ENCODE results near the gene AKT3. TPM values are rescaled to one million over a fixed set of nuclear protein-coding genes. Genes with fewer than 3 reads are reported as not detected.

Gene AKT3
- total RNA-seq, 1 experiment from 2014 or later = 133 TPM

DNA sequence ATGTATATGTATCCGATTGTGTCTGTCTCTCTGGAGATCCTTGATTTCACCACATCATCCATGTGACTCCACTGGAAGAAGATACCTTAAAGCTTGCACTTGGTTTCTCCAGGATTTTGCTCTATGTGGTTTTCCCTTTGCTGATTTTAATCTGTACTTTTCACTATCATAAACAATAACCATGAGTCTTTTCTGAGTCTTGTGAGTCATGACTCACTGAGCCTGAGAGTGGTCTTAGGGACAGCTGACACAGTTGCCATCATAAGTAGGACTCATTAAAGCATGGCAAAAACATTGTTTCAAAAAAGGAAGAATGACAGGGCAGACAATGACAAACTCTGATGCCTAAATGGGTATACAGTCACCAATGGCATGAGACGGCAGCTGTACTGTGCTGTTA is 226.2 kb downstream of the AKT3 start:
- Histone ChIP-seq H3K4me3 (no peak overlapping the region), H3K27me3 (ENCODE audit: insufficient read depth, low read depth) (no peaks in the 10 kb centered on the region), H4K20me1 (ENCODE audit: insufficient read depth) (no peaks in the 10 kb centered on the region), H2AFZ (no peak overlapping the region), H3K36me3 (ENCODE audit: low read depth) (peaks cover 26% of the 10 kb centered on the region), H3K4me2 (no peak overlapping the region), H3K79me2 (ENCODE audit: low read depth) (no peaks in the 10 kb centered on the region), H3K9me2 (ENCODE audit: insufficient read depth) (no peaks in the 10 kb centered on the region), H3K27ac (no peak overlapping the region), H3F3A (ENCODE audit: insufficient read depth, low read depth) (no peaks in the 10 kb centered on the region), H3K9me3 (ENCODE audit: insufficient read depth, low read depth) (peaks cover 15% of the 10 kb centered on the region), H3K4me1 (replicated peaks; ENCODE audit: insufficient read depth) (no peaks in the 10 kb centered on the region)
- no peak for TF ChIP-seq EZH2 (IDR thresholded peaks at IDR 0.05; ENCODE audit: low read depth)
- TF ChIP-seq, protein P1, sequence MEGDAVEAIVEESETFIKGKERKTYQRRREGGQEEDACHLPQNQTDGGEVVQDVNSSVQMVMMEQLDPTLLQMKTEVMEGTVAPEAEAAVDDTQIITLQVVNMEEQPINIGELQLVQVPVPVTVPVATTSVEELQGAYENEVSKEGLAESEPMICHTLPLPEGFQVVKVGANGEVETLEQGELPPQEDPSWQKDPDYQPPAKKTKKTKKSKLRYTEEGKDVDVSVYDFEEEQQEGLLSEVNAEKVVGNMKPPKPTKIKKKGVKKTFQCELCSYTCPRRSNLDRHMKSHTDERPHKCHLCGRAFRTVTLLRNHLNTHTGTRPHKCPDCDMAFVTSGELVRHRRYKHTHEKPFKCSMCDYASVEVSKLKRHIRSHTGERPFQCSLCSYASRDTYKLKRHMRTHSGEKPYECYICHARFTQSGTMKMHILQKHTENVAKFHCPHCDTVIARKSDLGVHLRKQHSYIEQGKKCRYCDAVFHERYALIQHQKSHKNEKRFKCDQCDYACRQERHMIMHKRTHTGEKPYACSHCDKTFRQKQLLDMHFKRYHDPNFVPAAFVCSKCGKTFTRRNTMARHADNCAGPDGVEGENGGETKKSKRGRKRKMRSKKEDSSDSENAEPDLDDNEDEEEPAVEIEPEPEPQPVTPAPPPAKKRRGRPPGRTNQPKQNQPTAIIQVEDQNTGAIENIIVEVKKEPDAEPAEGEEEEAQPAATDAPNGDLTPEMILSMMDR (conservative IDR thresholded peaks at IDR 0.05) = no peak
- ChIA-PET CTCF (no interaction called here), POLR2A (ENCODE audit: unreplicated experiment) (no interaction called here)
- BruUV-seq (replicated peaks) = no TSS peak
- DNase-seq = no peak
- intact Hi-C loops (cut with micrococcal nuclease; ENCODE audit: unreplicated experiment) = no loop called here

DNA sequence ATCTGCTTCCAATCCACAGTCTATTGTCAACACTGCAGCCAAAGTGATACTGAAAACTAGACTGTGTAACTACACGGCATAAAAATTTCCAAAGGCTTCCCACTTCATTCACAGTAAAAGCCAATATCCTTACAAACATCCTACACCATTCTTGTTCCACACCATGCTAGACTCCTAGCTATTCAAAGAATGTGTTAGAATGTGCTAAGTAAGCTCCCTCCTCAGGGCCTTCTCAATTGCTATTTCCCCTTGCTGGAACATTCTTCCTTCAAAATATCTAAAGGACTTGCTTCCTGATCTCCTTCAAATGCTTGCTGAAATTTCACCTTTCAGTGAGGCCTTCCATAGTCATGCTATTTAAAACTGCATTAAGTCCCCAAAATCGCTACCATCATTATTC is 228.1 kb downstream of the AKT3 start:
- ChIA-PET CTCF (no interaction called here), POLR2A (ENCODE audit: unreplicated experiment) (no interaction called here)
- no peak for TF ChIP-seq EZH2 (IDR thresholded peaks at IDR 0.05; ENCODE audit: low read depth)
- TF ChIP-seq, protein P1 (conservative IDR thresholded peaks at IDR 0.05) = no peak
- H3K4me2 ChIP-seq = no peak overlapping the region
- no peak overlapping the region for H2AFZ ChIP-seq
- intact Hi-C loops (cut with micrococcal nuclease; ENCODE audit: unreplicated experiment) = no loop called here
- no peaks in the 10 kb centered on the region for H3K9me2 ChIP-seq (ENCODE audit: insufficient read depth)
- no peak for DNase-seq
- H3K36me3 ChIP-seq (ENCODE audit: low read depth) = peaks cover 26% of the 10 kb centered on the region
- H3K9me3 ChIP-seq (ENCODE audit: insufficient read depth, low read depth) = peaks cover 15% of the 10 kb centered on the region
- H3K27ac ChIP-seq = no peak overlapping the region
- no peak overlapping the region for H3K4me3 ChIP-seq
- no peaks in the 10 kb centered on the region for H3F3A ChIP-seq (ENCODE audit: insufficient read depth, low read depth)
- no peaks in the 10 kb centered on the region for H3K4me1 ChIP-seq (replicated peaks; ENCODE audit: insufficient read depth)
- H4K20me1 ChIP-seq (ENCODE audit: insufficient read depth) = no peaks in the 10 kb centered on the region
- no peaks in the 10 kb centered on the region for H3K27me3 ChIP-seq (ENCODE audit: insufficient read depth, low read depth)
- H3K79me2 ChIP-seq (ENCODE audit: low read depth) = no peaks in the 10 kb centered on the region
- BruUV-seq (replicated peaks) = no TSS peak

DNA sequence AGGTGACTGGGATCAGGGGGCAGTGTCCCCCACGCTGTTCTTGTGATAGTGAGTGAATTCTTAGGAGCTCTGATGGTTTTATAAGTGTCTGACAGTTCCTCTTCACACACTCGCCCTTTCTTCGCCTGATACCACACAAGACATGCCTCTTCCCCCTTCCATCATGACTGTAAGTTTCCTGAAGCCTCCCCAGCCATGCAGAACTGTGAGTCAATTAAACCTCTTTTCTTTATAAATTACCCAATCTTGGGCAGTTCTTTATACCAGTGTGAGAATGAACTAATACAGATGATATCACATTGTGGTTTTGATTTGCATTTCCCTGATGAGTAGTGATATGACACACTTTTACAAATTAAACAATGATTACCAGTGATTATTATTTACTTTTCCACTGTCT is 229.9 kb downstream of the AKT3 start:
- Histone ChIP-seq H3K4me3 (no peak overlapping the region), H3K9me2 (ENCODE audit: insufficient read depth) (no peaks in the 10 kb centered on the region), H3K4me1 (replicated peaks; ENCODE audit: insufficient read depth) (no peaks in the 10 kb centered on the region), H3K36me3 (ENCODE audit: low read depth) (peaks cover 26% of the 10 kb centered on the region), H2AFZ (no peak overlapping the region), H3K9me3 (ENCODE audit: insufficient read depth, low read depth) (peaks cover 15% of the 10 kb centered on the region), H3K79me2 (ENCODE audit: low read depth) (peaks cover 2% of the 10 kb centered on the region; the same call in 1 of the 2 replicates), H3K4me2 (no peak overlapping the region), H3K27me3 (ENCODE audit: insufficient read depth, low read depth) (no peaks in the 10 kb centered on the region), H3K27ac (no peak overlapping the region), H4K20me1 (ENCODE audit: insufficient read depth) (no peaks in the 10 kb centered on the region), H3F3A (ENCODE audit: insufficient read depth, low read depth) (no peaks in the 10 kb centered on the region)
- CTCF ChIA-PET = no interaction called here
- TF ChIP-seq, protein P1 (conservative IDR thresholded peaks at IDR 0.05) = no peak
- no peak for TF ChIP-seq EZH2 (IDR thresholded peaks at IDR 0.05; ENCODE audit: low read depth)
- no peak for DNase-seq
- BruUV-seq (replicated peaks) = no TSS peak
- intact Hi-C loops (cut with micrococcal nuclease; ENCODE audit: unreplicated experiment) = no loop called here
- POLR2A ChIA-PET (ENCODE audit: unreplicated experiment) = no interaction called here

Data from PC-9 (cell line).